HS-27A (cell line): ENCODE results near the gene TICAM2.

Source experiments
- DNase-seq: peaks from one replicate; pipeline ENCODE4 v3.0.0-alpha.2; 2012; ENCODE audit warnings: low read depth, missing footprints

The TICAM2 gene

DNA sequence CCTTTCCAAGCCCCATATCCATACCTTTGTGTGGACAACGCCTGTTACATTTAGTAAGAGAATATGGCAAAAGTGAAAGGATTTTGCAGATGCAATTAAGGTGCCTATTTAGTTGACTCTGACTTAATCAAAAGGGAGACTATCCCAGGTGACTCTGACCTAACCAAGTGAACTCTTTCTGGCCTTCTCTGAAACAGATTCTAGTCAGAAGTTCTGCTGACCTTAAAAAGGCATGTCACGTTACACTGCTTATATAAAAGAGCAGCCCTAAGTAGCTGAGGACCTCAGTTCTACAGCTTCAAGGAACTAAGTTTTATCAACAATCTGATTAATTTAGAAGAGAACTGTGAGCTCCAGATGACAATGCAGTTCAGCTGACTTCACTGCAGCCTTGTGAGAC is 5.7 kb upstream of the TICAM2 start:
- no peak for DNase-seq

DNA sequence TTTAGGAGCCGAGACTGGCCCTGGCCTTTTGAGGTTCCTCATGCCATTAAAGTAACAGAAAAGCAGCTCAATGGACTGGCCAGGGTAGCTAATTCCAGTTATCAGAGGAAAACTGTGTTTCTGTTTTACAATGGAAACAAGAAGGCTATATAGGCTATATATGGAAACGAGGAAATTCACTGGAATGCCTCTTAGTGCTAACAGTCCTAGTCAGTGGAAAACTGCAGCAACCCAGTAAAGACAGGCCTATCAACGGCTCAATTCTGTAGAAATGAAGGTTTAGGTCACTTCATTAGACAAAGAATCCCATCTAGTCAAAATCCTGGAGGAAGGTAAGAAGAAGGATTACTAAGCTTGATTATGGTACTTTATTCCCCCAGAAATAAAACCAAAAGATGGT is 3.2 kb upstream of the TICAM2 start:
- DNase-seq = no peak

GRCh38 chr5:115602591-115603125 is 379 bp upstream of the TICAM2 start:
- DNase-seq = no peak

- DNase-seq = no peak
Measured at GRCh38 chr5:115600766-115601165, 1.5 kb downstream of the TICAM2 start.

DNA sequence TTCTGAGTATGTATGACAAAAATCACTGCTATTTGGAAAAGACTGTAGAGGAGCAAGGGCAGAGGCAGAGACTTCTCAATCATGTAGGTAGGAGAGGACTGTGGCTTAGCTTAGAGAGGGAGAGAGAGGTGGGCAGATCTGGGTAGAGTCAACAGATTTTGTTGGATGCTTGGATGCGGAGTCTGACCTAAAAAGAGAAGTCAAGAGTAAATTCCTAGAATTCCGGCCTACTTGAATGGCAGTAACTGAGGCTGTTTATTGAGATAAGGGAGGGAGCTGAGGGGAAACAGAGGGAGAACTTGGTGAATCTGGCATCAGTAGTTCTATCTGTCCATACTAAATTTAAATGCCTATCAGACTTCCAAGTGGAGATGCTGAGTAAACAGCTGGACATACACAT is 2.4 kb downstream of the TICAM2 start:
- no peak for DNase-seq

DNA sequence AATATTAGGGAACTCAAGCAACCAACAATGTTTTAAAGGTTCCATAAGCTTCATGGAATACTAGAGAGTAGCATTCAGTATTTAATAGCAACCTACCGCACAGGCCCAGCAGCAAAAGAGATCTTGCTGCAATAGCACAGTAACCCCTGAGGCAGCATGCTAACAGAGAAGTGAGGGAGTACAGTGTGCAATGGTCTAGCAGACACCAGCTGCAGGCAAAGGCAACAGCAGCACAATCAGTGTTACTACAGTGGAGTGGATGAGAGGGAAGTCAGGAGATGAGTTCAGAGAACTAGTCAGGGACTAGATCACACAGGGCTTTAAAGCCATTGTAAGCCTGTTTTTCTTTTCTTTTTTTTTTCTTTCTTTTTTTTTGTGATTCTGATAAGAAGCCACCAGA is 2.8 kb downstream of the TICAM2 start:
- no peak for DNase-seq

GRCh38 chr5:115594128-115595047 is 7.9 kb downstream of the TICAM2 start:
- DNase-seq = no peak

DNA sequence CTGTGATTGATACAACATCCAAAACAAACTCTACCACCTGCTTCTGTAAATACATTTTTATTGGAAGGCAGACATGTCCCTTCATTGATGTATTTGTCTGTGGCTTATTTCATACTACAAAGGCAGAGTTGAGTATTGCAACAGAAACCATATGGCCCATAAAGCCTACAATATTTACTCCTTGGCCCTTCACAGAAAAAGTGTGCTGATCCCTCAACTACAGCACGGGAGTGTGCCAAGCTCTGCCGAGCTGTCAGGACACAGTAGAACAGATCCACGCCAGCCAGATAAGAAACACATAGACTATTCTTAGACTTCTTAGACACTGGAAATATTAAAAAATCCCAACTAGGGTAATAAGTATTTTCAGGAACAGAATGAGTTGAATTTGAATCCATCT is 13.2 kb downstream of the TICAM2 start:
- DNase-seq = no peak

DNA sequence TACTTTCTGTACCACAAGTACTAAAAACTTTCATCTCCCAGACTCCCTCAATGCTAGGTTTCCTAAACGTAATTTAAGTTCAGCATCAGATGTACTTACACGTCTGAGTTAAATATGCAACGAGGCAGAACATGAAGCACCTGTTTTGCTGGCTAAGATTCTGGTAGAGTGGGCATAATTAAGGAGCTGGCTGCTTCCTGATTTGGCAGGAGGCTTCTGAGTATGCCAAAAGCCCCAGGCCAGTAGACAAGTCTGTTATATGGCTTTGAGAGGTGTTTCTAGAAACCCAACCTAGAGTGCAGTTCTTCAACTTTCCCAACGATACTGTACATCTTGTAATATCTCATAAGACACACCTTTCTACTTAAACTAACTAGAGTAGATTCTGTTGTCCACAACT is 13.6 kb downstream of the TICAM2 start:
- DNase-seq = no peak

DNA sequence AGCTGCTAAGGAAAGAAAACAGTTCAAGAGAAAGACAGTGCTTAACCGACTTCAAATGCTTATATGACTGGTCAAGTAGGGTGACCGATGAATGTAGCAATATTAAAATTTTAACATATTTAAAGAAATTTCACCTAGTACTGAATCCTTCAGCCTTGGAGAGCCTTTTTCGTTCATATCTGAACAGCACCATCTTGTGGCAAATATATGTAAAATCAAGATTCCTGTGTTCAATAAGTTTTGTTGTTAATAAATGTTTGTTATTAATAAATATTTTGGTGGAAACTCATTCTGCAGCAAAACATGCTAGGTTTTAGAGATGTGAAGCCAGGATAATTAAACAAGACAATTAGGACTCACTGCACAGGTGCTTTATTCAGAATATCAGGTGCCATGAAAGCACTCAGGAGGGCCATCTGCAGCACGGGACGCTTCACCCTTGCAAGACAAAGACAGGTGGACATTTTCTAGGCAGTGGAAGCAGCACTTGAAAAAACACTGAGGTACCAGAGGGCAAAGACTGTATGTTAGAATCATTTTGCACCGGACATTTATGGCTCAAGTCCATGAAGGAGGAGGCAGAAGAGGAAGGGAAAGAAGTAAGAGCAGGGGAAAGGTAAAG is 15.6 kb downstream of the TICAM2 start:
- no peak for DNase-seq

DNA sequence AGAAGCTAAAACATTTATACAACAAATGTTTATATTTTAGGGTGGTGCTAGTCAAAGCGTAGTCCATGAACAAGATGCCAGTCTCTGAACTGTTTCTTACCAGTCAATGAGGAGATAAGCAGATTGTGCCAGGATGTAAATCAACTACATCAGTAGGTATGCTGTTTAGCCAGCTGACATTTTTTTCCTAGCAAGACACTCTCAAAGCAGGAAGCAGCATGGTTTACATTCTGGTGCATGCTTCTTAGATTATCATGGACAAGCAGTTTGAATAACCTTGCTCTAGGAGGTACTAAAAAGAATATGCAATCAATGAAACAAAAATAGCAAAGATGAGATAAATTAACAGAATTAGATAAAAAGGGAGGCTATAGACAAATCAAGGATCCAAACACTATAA is 17.0 kb downstream of the TICAM2 start:
- DNase-seq = no peak

GRCh38 chr5:115584501-115584900 is 17.8 kb downstream of the TICAM2 start:
- DNase-seq = no peak

DNA sequence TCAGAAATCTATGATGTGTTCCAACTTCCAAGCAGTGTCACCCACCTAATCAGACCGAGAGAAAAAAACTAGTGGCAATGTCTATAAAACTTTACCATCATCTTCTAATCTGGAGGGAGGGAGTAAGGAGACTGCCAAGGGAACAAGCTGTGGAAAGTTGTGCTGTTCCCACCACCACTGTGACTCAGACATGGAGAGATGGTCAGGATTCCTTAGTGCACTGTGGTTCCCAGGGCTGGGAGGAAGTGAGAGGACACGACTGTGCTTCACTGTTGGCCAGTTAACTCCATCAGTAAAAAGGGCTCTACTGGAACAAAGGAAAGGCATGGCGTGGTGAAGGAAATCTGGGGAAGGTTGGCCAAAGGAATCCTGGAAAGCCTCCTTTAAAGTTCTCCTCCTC is 18.8 kb downstream of the TICAM2 start:
- DNase-seq = peak; percentile 59

DNA sequence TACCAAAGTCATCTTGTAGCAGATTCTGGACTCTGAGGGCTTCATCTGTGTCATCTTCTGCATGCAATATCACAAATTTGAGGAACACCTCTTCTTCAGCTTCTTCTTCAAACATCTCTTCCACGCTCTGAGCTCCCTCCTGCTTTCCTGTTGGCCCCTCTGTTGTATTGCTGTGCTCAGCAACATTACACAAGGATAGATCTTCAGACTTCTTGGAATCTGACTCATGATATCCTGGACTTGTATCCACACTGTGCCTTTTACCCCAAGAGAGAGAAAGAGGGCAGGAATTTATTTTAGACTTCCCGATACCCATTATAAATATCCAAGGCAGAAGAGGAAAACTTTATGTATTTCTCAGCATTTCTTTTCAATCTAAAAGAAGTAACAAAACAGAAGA is 21.3 kb downstream of the TICAM2 start:
- DNase-seq = no peak

- DNase-seq = no peak
Measured at GRCh38 chr5:115579747-115580173, 22.5 kb downstream of the TICAM2 start.

GRCh38 chr5:115579216-115579615 is 23.1 kb downstream of the TICAM2 start:
- no peak for DNase-seq

GRCh38 chr5:115578657-115579056 is 23.6 kb downstream of the TICAM2 start:
- no peak for DNase-seq

DNA sequence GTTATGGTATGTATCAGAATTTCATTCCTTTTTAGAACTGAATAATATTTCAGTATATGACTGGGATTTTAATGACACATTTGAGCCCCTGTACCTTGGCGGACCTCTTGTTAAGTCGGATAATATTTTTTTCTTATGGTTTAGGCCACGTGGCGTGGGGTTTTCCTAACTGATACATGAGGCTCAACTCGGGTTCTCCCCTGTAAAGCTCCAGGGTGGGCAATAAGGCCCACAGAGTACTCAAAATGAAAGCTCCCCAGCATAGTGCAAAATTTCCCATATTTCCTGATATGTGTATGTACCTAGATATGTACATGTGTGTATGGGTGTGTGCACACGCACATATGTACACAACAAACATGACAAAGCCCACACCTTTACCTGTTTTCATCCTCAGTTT is 24.5 kb downstream of the TICAM2 start:
- DNase-seq = no peak

GRCh38 chr5:115577329-115577728 is 24.9 kb downstream of the TICAM2 start:
- no peak for DNase-seq

DNA sequence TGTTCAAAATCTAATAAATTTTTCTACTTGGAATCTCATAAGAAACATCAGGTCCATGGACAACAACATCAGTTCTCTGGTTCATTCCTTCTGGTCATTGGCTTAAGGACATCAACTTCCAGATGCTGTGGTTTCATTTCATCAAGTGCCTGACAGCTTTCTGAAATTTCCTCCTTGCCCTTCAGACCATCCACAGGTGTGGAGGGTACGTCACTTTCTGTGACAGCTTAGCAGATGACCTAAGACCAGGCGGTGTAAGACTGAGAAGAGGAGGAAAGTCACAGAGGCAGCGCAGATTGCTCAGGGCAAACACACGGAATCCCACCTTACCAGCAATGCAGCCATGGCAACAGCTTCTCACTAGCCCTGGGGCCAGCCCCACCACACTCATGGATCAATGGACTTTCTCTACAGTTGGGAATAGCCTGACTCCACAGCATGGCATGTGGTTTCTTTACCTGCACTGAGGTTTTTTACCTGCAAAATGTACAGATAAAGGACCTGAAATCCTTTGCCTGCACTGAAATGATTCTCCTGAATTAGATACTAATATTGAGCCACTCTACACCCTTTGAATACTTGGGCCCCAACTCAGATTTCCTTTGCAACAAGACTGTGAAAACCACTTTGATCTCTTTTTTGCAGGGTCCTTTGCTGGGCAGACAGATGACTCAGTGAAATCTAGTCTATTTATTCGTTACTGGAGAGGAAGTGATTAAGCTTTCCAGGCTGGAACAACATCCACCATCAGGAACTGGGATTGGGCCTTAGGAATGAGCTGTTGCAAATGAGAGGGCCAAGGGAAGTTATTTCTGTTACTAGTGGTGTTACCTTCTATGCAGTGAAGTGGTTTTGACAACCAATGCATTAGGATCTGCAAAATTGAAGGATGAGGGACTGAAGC is 26.9 kb downstream of the TICAM2 start:
- DNase-seq = no peak

DNA sequence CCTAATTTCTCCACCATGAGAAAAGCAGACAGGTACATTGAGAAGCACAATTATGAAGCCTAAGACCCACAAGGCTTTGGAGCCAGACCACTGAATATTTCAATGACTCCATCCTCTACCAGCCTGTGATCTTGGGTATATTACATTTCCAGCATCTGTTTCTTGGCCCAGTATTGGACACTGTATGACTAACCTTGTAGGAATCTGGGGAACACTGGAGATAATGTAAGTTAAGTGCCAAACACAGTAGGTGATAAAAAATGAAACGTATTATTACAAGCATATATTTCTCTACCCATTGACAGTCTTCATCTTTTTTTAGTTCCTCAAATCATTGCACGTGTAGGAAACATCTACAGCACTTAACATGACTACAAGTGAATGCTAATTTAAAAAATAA is 29.1 kb downstream of the TICAM2 start:
- no peak for DNase-seq

- DNase-seq = no peak
Measured at GRCh38 chr5:115571441-115571878, 30.8 kb downstream of the TICAM2 start.
